GM12874 (cell line): ENCODE data around the gene MELK.

Experiments used
- TF ChIP-seq, protein P1 (sequence below): IDR thresholded peaks from 2 replicates; pipeline ENCODE4 v1.5.1; 2011; ENCODE audit warnings: low read depth, mild to moderate bottlenecking, control low read depth, low read length, moderate library complexity; ENCODE audit not compliant: insufficient read depth

The MELK gene

DNA sequence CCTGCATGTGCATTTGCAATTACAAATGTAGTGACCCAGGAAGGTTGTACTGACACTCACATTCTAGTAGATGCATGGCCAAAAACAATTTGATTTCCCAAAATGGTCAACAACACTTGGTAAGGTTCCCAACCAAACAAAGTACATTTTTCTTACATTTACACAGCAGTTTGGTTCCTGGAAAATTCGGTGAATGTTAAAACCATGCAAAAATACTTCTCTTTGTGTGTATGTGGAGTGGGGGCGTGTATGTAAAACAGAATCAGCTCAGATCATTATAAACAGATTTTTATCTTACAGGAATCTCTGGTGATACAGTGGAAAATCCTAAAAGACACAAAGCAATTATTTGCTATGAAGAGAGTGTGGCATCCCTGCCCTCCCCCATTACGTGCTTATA is 25.1 kb upstream of the MELK start:
- TF ChIP-seq, protein P1, sequence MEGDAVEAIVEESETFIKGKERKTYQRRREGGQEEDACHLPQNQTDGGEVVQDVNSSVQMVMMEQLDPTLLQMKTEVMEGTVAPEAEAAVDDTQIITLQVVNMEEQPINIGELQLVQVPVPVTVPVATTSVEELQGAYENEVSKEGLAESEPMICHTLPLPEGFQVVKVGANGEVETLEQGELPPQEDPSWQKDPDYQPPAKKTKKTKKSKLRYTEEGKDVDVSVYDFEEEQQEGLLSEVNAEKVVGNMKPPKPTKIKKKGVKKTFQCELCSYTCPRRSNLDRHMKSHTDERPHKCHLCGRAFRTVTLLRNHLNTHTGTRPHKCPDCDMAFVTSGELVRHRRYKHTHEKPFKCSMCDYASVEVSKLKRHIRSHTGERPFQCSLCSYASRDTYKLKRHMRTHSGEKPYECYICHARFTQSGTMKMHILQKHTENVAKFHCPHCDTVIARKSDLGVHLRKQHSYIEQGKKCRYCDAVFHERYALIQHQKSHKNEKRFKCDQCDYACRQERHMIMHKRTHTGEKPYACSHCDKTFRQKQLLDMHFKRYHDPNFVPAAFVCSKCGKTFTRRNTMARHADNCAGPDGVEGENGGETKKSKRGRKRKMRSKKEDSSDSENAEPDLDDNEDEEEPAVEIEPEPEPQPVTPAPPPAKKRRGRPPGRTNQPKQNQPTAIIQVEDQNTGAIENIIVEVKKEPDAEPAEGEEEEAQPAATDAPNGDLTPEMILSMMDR, result no peak

DNA sequence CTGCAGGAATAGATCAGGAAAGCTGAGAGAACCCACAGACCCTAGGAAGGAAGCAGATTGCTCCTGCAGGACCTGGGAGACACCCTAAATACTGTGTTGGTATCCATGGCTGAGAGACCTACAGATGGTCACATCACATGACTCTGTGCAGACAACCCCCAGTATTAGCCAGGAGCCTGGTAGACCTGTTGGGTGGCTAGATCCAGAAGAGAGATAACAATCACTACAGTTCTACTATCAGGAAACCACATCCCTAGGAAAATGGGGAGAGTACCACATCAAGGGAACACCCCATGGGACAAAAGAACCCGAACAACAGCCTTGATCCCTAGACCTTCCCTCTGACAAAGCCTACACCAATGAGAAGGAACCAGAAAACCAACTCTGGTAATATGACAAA is 24.2 kb upstream of the MELK start:
- TF ChIP-seq, protein P1, result no peak

DNA sequence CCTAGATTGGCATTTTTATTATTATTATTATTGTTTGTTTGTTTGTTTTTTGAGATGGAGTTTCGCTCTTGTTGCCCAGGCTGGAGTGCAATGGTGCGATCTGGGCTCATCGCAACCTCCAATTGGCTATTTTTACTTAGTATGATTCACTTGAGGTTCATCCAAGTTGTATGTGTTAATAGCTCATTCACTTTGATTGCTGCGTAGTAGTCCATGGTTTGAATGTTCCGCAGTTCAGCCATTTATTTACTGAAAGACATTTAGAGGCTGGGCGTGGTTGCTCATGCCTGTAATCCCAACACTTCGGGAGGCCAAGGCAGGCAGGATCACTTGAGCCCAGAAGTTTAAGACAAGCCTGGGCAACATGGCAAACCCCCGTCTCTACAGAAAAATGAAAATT is 22.6 kb upstream of the MELK start:
- TF ChIP-seq, protein P1, result no peak

DNA sequence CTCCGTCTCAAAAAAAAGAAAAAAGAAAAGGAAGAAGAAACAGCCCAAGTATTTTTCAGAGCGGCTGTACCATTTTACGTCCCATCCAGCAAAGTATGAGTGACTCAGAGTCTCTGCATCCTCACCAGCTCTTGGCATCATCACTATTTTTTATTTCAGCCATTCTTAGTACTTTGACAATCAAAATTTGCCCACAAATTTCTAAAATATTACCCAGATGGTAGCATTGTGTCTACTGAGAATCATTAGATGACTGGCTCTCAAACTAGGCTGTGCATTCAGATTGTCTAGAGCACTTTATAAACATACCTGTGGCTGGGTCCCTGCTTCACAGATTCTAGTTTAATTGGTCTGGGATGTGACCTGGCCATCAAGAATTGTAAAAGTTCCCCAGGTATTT is 21.6 kb upstream of the MELK start:
- TF ChIP-seq, protein P1, result no peak

DNA sequence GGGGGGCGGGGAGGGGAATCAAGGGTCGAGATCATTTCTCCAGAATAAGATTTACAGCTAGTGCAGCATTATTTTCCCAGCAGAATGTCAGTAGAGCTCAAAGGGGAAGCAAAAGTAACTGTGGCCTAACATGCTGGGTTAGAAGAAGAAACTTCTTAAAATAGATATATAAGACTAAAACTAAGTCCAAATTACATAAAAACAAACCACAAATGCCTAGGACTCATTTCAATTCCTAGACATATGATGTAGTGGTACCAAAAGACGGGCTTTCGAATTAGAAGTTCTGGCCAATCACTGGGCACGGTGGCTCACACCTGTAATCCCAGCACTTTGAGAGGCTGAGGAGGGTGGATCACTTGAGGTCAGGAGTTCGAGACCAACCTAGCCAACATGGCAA is 20.8 kb upstream of the MELK start:
- TF ChIP-seq, protein P1, result no peak

DNA sequence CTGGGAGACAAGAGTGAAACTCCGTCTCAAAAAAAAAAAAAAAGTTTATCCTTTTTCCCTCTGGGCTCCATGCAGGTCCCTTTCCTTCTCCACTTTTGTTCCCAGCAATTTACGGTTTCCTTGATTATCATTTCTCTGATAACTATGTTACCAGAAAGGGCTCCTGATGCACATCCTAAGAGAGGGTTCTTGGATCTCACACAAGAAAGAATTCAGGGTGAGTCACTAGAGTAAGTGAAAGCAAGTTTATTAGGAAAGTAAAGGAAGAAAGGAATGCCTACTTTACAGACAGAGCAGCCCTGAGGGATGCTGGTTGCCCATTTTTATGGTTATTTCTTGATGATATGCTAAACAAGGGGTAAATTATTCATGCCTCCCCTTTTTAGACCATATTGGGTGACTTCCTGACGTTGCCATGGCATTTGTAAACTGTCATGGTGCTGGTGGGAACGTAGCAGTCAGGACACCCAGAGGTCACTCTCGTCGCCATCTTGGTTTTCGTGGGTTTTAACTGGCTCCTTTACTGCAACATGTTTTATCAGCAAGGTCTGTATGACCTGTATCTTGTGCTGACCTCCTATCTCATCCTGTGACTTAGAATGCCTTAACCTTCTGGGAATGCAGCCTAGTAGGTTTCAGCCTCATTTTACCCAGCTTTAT is 13.5 kb upstream of the MELK start:
- TF ChIP-seq, protein P1, result no peak

DNA sequence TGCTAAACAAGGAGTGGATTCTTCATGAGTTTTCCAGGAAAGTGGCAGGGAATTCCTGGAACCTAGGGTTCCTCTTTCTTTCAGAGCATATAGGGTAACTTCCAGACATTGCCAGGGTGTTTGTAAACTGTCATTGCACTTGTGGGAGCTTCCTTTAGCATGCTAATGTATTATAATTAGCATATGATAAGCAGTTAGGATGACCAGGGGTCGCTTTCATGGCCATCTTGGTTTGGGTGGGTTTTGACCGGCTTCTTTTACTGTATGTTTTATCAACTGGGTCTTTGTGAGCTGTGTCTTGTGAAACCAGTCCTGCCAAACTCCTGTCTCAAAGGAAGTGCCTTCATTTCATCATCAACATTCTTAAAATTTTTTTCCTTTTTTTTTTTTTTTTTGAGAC is 11.9 kb upstream of the MELK start:
- TF ChIP-seq, protein P1, result no peak

DNA sequence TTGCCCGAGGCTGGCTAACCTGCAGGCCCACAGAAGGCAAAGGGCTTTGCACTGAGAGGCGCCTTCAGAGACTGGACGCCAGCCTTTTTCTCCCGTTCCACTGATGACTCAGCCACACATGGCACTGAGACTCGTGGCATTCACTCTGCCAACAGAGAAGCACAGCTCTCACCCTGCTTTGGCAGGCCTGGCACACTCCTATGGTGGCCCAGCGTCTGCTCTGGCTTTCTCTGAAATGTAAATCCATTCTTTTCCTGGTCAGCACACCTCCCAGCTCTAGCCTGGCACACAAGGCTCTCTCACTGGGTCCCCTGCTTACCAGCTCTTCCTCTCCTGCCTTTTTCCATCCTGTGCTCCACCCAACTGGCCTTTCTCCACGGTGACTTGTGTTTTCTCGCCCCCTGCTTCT is 5.9 kb upstream of the MELK start:
- TF ChIP-seq, protein P1, result no peak
